ENCODE results near the gene SOHLH1. TPM values are rescaled to one million over a fixed set of nuclear protein-coding genes. Genes with fewer than 3 reads are reported as not detected.

SOHLH1 gene
- total RNA-seq, 1 experiment from 2014 or later = not detected

GRCh38 chr9:135661816-135662560, 37.3 kb downstream of the SOHLH1 start:
- no peak for DNase-seq (ENCODE audit: low spot score)

- no peak for DNase-seq (ENCODE audit: low spot score)
Measured at GRCh38 chr9:135660407-135660806, 38.9 kb downstream of the SOHLH1 start.

GRCh38 chr9:135659252-135659651, 40.0 kb downstream of the SOHLH1 start:
- no peak for DNase-seq (ENCODE audit: low spot score)

DNA sequence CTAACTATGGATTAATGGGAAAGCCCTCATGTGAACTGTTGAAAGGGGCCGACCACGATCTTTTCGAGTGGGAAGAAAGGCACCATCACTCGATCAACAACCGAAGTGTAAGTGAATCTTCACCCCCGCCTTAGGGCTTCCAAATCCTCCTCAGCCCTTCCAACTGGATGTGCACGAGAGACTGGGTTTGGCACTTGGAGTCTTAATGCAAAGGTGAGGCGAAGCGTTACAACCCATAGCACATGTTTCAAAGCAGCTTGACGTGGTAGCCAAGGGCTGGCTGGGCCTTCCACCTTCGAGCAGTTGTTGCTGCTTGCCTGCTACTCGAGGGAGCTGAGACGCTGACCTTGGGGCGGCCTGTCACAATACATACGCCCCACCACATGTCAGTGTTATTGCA, 41.9 kb downstream of the SOHLH1 start:
- DNase-seq (ENCODE audit: low spot score) = no peak

DNA sequence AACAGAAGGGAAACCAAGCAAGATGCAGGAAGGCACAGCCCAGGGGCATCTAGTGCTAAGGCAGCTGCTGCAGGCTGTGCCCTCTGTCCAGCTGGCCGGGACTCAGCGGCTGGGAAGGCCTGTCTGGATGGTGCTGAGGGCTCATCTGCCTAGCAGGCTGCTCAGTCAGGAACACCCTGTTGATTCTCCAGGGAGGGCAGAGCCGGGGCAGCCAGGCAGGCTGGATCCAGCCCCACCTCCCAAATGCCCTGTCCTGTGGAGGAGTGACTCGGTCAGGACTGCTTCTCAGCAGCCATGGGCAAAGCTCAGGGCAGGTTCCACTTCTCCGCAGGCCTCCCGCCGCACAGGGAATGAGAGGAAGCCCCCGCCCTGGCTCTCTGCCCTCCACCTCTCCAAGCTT, 44.0 kb downstream of the SOHLH1 start:
- no peak for DNase-seq (ENCODE audit: low spot score)

DNA sequence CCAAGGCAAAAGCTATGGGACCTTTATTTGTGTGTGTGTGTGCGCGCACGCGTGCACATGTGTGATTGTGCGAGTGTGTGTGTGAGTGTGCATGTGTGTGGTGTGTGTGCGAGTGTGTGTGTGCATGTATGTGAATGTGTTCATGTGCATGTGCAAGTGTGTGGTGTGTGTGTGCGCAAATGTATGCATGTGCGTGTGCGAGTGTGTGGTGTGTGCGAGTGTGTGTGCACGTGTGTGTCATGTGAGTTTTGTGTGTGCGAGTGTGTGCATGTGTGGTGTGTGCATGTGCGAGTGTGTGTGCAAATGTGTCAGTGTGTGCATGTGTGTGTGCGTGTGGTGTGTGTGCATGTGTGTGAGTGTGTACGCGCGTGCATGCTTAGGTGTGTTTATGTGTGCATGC, 48.9 kb downstream of the SOHLH1 start:
- no peak for DNase-seq (ENCODE audit: low spot score)

DNA sequence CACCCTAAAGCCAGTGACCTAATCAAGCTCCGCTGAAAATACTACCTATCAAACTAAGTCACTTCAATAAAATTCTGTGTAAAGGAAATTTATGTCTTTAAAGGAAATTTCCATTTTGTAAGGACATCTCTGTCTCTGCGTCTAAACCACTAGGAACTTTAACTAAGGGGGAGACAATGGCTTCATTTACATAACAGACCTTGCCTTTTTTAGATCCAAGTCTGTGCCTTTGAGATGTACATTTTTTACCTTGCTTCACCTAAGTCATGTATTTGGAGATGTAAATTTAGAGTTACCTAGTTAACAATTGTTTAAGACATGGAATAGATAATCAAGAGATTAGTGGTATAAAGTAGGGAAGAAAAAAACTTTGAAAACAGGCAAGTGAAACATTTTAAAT, 49.8 kb downstream of the SOHLH1 start:
- no peak for DNase-seq (ENCODE audit: low spot score)

- no peak for DNase-seq (ENCODE audit: low spot score)
Measured at GRCh38 chr9:135648494-135649410, 50.5 kb downstream of the SOHLH1 start.

GRCh38 chr9:135647884-135648283, 51.4 kb downstream of the SOHLH1 start:
- no peak for DNase-seq (ENCODE audit: low spot score)

GRCh38 chr9:135644631-135645218, 54.6 kb downstream of the SOHLH1 start:
- no peak for DNase-seq (ENCODE audit: low spot score)

Other genes with a start within 250 kb of the SOHLH1 start
- gene PPP1R26, start 219.7 kb downstream of the SOHLH1 start, total RNA-seq (2014; rRNA removed; shearing (Covaris generic)) = 40.1 and 41.0 TPM in 2 replicates
- 105 and 115 TPM in 2 replicates for gene MRPS2, start 198.8 kb downstream of the SOHLH1 start, total RNA-seq (2014; rRNA removed; shearing (Covaris generic))
- gene LCN1, start 178.0 kb downstream of the SOHLH1 start, total RNA-seq (2014; rRNA removed; shearing (Covaris generic)) = not detected in 2 replicates
- not detected in 2 replicates for gene OBP2A, start 153.4 kb downstream of the SOHLH1 start, total RNA-seq (2014; rRNA removed; shearing (Covaris generic))
- not detected in 2 replicates for gene PAEP, start 137.7 kb downstream of the SOHLH1 start, total RNA-seq (2014; rRNA removed; shearing (Covaris generic))
- gene GLT6D1, start 59.9 kb downstream of the SOHLH1 start, total RNA-seq (2014; rRNA removed; shearing (Covaris generic)) = not detected in 2 replicates
- gene LCN9, start 36.2 kb downstream of the SOHLH1 start, total RNA-seq (2014; rRNA removed; shearing (Covaris generic)) = not detected in 2 replicates
- gene KCNT1, start 2.7 kb upstream of the SOHLH1 start, total RNA-seq (2014; rRNA removed; shearing (Covaris generic)) = not detected in 2 replicates
- gene CAMSAP1, start 208.1 kb upstream of the SOHLH1 start, total RNA-seq (2014; rRNA removed; shearing (Covaris generic)) = 28.5 and 29.7 TPM in 2 replicates

All from HT-29 (cell line).